ENCODE data around the gene RHCE.
"Not testable (repeated sequence)": the region's sequence is repeated elsewhere in the genome, so short reads cannot be mapped to it uniquely, and the experiment has no call there.

GRCh38 chr1:25444604-25445003 lies 24.0 kb upstream of the RHCE start:
- TF ChIP-seq TCF7 (CRISPR knock-in tag; IDR thresholded peaks at IDR 0.05; ENCODE audit: low read depth); CTCF (IDR thresholded peaks at IDR 0.05); NR2C2 (CRISPR knock-in tag; IDR thresholded peaks at IDR 0.05): not testable (repeated sequence)
